HepG2 (cell line): ENCODE results near the gene PCDHGB6.

Experiments used
- ATM ChIP-seq: fragments of 450-650 bp; IDR thresholded peaks from 2 replicates; pipeline ENCODE4 v1.7.1; 2017; ENCODE audit warnings: mild to moderate bottlenecking, borderline replicate concordance
- CHD4 ChIP-seq: fragments of 200-600 bp; sonication (generic); IDR thresholded peaks from 2 replicates; pipeline ENCODE4 v1.7.0; 2017; ENCODE audit warnings: mild to moderate bottlenecking, low read length, borderline replicate concordance
- PCBP1 ChIP-seq: fragments of 200-400 bp; formaldehyde crosslinking; IDR thresholded peaks from 2 replicates; pipeline ENCODE4 v1.6.1; 2017; ENCODE audit warnings: mild to moderate bottlenecking, low read depth, low read length, borderline replicate concordance
- POLR2A ChIP-seq, 2 experiments: IDR thresholded peaks; 2 replicates each; pipeline ENCODE4 v1.6.1; 2011; ENCODE audit warnings: low read depth in 2 of 2, low read length in 2 of 2, mild to moderate bottlenecking in 1 of 2, moderate library complexity in 1 of 2; ENCODE audit not compliant: insufficient read depth in 1 of 2
- ZNF225 ChIP-seq: sonication (generic); formaldehyde crosslinking; IDR thresholded peaks from 2 replicates; pipeline ENCODE4 v1.4.0; 2020; ENCODE audit warnings: mild to moderate bottlenecking, missing genetic modification reagents
- ZNF816 ChIP-seq: sonication (generic); formaldehyde crosslinking; IDR thresholded peaks from 2 replicates; pipeline ENCODE4 v1.8.0; 2022; ENCODE audit warnings: missing genetic modification reagents, mild to moderate bottlenecking, borderline replicate concordance
- TF ChIP-seq, protein P1 (sequence below), 2 experiments: sonication (generic) in 1 of 2; formaldehyde crosslinking in 1 of 2; IDR thresholded peaks; 2 replicates each; pipeline versions ENCODE4 v1.5.1 to v1.6.1; 2011 to 2020; ENCODE audit warnings: borderline replicate concordance in 1 of 2, low read depth in 1 of 2, low read length in 1 of 2, mild to moderate bottlenecking in 1 of 2, missing genetic modification reagents in 1 of 2, moderate library complexity in 1 of 2
- TF ChIP-seq, protein P2 (sequence below): sonication (generic); formaldehyde crosslinking; IDR thresholded peaks from 2 replicates; pipeline ENCODE4 v1.5.0; 2020; ENCODE audit warnings: mild to moderate bottlenecking, missing genetic modification reagents, moderate library complexity
- TF ChIP-seq, protein P3 (sequence below): sonication (generic); formaldehyde crosslinking; conservative IDR thresholded peaks from 2 replicates; pipeline ENCODE4 v1.4.0; 2020; ENCODE audit warnings: missing genetic modification reagents
- TF ChIP-seq, protein P4 (sequence below): sonication (generic); formaldehyde crosslinking; IDR thresholded peaks from 2 replicates; pipeline ENCODE4 v1.8.1; 2023; ENCODE audit warnings: missing genetic modification reagents, mild to moderate bottlenecking, borderline replicate concordance
- TF ChIP-seq, protein P5 (sequence below): sonication (generic); formaldehyde crosslinking; conservative IDR thresholded peaks from 2 replicates; pipeline ENCODE4 v1.8.0; 2022; ENCODE audit warnings: missing genetic modification reagents

DNA sequence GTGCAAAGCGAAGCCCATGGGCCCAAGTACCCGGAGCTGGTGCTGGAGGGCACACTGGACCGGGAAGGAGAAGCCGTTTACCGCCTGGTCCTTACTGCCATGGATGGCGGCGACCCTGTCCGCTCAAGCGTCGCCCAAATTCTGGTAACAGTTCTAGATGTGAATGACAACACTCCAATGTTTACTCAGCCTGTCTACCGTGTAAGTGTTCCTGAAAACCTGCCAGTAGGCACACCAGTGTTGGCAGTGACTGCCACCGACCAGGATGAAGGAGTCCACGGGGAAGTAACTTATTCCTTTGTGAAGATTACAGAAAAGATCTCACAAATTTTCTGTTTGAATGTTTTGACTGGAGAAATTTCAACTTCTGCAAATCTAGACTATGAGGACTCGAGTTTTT is 33.2 kb upstream of the PCDHGB6 start:
- TF ChIP-seq ATM (no peak), CHD4 (no peak), POLR2A (IDR thresholded peaks at IDR 0.05; ENCODE audit: insufficient read depth in 1 of 2, low read depth in 2 of 2, low read length in 2 of 2) (no peak), PCBP1 (no peak), ZNF225 (CRISPR knock-in tag) (no peak), ZNF816 (CRISPR knock-in tag) (no peak)
- TF ChIP-seq, protein P1, sequence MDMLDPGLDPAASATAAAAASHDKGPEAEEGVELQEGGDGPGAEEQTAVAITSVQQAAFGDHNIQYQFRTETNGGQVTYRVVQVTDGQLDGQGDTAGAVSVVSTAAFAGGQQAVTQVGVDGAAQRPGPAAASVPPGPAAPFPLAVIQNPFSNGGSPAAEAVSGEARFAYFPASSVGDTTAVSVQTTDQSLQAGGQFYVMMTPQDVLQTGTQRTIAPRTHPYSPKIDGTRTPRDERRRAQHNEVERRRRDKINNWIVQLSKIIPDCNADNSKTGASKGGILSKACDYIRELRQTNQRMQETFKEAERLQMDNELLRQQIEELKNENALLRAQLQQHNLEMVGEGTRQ (IDR thresholded peaks at IDR 0.05; ENCODE audit: low read depth, low read length) = no peak
- TF ChIP-seq, protein P1 (CRISPR knock-in tag; IDR thresholded peaks at IDR 0.05; ENCODE audit: borderline replicate concordance) = no peak
- TF ChIP-seq, protein P2, sequence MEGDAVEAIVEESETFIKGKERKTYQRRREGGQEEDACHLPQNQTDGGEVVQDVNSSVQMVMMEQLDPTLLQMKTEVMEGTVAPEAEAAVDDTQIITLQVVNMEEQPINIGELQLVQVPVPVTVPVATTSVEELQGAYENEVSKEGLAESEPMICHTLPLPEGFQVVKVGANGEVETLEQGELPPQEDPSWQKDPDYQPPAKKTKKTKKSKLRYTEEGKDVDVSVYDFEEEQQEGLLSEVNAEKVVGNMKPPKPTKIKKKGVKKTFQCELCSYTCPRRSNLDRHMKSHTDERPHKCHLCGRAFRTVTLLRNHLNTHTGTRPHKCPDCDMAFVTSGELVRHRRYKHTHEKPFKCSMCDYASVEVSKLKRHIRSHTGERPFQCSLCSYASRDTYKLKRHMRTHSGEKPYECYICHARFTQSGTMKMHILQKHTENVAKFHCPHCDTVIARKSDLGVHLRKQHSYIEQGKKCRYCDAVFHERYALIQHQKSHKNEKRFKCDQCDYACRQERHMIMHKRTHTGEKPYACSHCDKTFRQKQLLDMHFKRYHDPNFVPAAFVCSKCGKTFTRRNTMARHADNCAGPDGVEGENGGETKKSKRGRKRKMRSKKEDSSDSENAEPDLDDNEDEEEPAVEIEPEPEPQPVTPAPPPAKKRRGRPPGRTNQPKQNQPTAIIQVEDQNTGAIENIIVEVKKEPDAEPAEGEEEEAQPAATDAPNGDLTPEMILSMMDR = no peak
- TF ChIP-seq, protein P3, sequence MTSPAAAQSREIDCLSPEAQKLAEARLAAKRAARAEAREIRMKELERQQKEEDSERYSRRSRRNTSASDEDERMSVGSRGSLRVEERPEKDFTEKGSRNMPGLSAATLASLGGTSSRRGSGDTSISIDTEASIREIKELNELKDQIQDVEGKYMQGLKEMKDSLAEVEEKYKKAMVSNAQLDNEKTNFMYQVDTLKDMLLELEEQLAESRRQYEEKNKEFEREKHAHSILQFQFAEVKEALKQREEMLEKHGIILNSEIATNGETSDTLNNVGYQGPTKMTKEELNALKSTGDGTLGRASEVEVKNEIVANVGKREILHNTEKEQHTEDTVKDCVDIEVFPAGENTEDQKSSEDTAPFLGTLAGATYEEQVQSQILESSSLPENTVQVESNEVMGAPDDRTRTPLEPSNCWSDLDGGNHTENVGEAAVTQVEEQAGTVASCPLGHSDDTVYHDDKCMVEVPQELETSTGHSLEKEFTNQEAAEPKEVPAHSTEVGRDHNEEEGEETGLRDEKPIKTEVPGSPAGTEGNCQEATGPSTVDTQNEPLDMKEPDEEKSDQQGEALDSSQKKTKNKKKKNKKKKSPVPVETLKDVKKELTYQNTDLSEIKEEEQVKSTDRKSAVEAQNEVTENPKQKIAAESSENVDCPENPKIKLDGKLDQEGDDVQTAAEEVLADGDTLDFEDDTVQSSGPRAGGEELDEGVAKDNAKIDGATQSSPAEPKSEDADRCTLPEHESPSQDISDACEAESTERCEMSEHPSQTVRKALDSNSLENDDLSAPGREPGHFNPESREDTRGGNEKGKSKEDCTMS (CRISPR knock-in tag) = no peak
- TF ChIP-seq, protein P4, sequence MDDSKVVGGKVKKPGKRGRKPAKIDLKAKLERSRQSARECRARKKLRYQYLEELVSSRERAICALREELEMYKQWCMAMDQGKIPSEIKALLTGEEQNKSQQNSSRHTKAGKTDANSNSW = no peak
- TF ChIP-seq, protein P5, sequence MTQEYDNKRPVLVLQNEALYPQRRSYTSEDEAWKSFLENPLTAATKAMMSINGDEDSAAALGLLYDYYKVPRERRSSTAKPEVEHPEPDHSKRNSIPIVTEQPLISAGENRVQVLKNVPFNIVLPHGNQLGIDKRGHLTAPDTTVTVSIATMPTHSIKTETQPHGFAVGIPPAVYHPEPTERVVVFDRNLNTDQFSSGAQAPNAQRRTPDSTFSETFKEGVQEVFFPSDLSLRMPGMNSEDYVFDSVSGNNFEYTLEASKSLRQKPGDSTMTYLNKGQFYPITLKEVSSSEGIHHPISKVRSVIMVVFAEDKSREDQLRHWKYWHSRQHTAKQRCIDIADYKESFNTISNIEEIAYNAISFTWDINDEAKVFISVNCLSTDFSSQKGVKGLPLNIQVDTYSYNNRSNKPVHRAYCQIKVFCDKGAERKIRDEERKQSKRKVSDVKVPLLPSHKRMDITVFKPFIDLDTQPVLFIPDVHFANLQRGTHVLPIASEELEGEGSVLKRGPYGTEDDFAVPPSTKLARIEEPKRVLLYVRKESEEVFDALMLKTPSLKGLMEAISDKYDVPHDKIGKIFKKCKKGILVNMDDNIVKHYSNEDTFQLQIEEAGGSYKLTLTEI (CRISPR knock-in tag) = no peak
